Activated CD8-positive, alpha-beta memory T cell treated with anti-CD3 and anti-CD28 coated beads, Interleukin-2, amount 50 U/mL, for 24 hours (primary cell): Measurements from ENCODE around the gene GALK1.
"Not testable (repeated sequence)": the region's sequence is repeated elsewhere in the genome, so short reads cannot be mapped to it uniquely, and the experiment has no call there.

Experiments
- DNase-seq: peaks from one replicate; pipeline ENCODE4 v3.0.0-alpha.2; 2020; ENCODE audit errors: extremely low read depth

Gene GALK1

DNA sequence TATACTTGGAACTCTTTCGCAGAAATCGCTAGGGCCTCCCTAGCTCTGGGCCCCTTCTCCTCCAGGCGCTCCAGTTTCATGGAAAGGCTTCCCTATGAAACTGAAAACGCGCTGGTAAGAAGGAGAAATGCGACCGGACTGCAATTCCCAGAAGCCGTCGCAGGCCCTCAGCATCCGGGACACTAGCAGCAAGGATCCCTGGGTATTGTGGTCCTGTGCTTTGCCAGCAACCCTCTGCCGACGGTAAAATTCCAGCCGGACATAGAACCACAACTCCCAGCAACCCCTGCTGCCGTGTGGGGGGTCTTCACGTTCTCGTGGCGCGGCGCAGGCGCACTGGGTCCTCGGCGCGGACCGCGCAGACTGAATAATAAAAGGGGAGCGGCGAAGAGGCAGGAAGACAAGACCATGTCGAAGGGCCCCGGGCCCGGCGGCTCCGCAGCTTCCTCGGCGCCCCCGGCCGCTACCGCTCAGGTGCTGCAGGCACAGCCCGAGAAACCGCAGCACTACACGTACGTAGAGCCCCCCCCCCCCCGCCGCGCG, 19.6 kb upstream of the GALK1 start, which contains the start of gene UNK:
Gene UNK, plus strand, starts transcription at position 334 of the 543 bp plus-strand sequence. Its CDS starts 75 bp downstream, at position 409.
- peak; percentile 87 for DNase-seq

DNA sequence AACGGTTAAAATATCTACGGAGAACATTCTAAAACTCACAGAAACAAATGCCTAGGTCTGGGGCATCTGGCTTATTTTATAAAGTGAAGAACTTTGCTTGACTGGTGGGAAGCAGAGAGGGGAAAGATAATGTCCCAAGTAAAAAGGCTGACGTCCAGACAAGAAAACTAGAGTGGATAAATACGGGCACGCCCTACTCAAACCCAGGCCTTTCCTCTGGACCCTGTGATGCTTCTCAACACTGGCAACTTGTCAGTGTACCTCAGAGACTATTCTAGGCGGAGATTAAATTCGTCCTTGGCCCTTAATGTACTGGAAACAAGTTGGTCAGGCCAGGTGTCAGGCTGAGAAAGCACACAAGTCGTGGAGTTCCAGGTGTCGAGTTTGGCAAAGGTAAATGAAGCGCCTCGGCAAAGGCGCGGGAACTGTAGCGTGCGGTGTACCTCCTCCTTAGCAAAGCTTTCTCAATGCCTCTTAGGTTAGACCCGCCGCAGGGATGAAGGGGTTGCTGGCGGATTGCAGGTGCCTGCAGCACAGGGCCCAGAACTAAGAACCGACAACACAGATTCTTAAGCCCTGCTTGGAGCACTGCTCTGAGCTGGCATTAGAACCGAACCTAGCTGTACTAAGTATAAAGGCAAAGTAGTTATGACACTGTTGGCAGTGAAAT, 18.9 kb upstream of the GALK1 start:
- no peak for DNase-seq

DNA sequence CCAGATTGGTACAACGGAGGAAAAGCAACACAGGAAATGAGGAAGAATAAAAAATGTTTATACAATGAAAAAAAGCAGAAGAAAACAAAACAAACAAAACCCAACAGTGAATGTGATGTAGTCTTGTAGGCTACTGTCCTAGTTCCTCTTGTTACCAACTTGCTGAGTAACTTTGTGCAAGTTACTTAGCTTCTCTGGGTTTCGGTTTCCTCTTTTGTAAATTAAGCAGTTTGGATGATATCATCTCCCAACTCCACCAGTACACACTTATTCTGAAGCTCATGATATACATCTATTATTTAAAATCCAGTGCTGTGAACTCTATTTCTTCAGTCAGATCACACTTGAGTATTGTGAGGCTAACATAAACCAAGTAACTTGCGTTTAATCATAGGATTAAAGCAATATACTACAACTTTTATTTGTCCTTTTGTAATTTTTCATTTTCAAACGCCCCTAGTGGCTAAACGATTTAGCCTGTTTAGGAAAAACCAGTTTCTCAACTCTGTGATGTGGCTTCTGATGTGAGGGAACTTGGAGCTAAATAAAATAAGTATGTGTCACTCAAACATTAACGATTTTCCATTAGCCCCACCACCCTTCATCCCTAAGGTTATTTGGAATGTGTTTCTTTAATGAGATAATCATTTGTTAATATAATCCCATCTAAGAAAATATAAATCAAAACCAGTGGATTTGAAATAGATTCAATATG, 18.2 kb upstream of the GALK1 start:
- no peak for DNase-seq

DNA sequence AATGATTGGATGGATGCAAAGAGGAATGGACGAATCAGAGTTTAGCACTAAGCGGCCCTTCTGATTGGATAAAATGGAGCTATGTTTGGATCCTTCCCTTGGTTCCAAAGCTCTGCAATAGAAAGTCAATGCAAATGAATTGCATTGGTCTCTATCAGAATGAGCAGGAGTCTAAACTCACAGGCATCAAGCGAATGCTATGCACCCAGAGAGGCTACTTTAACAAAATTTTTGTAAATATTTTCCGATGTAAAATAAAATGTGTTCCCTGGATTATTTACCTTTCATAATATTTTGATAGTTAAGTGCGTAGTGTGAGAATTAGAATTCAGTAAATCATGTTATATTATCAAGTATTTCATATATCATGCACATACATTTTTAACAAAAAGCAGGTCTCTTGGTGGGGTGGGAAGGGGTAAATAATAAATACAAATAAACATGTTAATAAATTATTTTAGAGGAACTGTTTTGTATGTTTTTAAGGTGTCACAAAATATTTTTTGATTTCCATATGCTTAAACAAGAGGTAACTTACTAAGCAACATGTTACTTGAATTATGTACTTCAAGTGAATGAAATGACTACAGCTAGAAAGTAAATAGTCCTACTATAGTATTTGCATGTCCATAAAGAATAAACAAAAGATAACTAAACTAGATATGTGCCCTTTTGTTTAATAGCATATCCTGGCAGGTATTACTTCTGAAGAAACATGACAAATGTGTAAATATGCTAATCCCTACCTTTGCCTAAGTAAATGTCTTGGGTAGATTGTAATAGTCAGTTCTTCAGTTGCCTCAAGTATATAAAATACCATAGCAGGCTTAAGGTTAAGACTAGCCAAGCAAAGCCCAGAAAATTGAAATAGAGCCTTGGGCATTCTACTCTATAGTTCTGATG, 15.2 kb upstream of the GALK1 start:
- no peak for DNase-seq

DNA sequence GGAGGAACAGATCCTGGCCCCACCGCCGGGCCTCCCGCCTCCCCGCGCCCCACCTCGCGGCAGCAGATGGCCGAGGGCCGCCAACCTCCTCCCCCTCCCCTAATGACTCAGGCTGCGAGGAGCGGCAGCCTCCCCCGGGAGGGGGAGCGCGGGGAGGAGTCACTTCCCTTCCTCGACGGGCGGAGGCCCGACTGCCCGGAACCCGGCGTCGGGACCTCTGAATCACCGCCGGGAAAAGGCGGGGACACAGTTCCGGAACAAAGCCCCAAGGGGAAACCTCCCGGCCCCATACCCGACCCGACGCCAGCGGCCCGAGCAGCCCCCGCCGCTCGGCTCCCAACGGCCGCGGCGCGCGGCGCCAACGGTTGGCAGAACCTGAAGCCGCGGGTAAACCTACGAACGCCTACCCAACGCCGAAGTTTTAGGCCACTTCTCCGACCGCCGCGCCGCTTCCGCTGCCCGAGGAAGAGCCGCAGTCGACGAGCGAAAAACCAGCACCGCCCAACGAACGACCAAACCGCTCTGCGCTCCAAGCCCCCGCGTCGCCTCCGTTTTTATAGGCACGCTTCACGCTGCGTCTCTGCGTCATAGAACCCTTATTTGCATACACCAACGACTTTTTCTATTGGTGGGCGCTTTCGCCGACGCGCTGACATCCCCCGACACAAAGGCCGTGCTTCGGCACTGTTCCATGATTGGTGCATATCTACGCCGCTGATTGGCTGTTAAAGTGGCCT, 14.4 kb upstream of the GALK1 start:
- DNase-seq = peak; percentile 85

DNA sequence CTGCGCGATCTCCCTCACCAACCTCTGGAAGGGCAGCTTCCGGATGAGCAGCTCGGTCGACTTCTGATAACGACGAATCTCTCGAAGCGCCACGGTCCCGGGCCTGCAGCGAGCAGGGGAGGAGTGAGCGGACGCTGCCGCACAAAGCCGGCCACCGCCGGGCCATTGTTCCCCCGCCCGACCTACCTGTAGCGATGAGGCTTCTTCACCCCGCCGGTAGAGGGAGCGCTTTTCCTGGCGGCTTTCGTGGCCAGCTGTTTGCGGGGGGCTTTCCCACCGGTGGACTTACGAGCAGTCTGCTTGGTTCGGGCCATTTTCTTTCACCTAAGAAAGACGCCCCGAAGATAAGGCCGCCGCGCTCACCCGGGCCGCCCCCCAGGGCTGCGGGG, 13.9 kb upstream of the GALK1 start:
- DNase-seq = no peak

DNA sequence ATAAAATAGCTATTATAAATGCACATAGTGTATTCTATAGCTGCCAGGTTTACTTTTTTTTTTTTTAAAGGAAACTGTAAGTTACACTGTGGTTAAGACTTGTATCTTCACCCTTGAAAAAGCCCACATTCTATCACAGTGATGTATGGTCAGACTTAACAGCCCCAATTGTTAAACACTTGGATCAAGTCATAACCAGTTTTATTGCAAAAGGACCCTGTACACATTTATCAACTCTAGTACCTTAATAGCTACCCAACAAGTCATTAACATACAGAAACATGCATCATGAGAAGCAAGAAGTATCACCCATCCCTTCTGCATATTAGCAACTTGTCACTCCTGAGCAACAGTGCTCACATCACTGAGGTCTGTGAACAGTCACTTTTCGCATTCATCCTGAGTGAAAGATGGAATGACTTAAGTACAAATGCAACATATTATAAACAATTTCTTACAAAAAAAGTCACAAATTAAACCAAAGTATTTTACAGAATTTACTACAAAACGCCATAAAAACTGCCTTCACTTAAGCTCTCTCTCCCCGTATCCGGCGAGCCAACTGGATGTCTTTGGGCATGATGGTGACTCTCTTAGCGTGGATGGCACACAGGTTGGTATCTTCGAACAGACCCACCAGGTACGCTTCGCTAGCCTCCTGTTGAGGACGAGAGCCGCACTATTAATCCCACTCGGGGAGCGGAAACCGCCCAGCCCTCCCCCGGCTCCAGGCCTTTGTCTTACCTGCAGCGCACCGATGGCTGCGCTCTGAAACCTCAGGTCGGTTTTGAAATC, 13.3 kb upstream of the GALK1 start:
- not testable (repeated sequence) for DNase-seq

DNA sequence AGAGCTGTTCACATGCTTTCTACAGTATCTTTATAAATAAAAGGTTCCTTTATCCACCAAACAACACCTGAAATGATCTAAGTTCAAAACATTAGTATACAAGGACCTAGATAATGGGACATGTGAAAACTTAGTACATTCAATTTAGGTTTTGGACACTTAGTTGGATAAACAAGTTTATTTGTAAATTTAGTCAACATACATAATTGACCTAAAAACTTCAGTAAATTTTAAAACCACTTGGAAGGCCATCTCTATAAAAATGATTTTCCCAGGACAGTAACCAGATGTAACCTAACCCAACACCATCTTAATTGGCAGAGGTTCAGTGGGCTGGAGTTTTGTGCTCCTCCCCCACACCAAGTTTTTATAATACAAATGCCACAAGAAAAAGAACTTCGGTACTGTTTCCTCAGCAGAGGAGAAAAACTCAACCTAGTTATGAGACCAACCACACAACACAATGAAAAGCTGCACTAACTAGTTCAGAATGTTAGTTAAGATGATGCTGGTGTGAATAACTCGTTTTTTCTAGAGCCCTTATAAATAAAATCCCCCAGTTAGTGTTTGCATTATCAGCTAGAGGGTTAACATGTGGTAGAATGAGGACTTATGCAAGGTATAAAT, 12.4 kb upstream of the GALK1 start:
- no peak for DNase-seq

DNA sequence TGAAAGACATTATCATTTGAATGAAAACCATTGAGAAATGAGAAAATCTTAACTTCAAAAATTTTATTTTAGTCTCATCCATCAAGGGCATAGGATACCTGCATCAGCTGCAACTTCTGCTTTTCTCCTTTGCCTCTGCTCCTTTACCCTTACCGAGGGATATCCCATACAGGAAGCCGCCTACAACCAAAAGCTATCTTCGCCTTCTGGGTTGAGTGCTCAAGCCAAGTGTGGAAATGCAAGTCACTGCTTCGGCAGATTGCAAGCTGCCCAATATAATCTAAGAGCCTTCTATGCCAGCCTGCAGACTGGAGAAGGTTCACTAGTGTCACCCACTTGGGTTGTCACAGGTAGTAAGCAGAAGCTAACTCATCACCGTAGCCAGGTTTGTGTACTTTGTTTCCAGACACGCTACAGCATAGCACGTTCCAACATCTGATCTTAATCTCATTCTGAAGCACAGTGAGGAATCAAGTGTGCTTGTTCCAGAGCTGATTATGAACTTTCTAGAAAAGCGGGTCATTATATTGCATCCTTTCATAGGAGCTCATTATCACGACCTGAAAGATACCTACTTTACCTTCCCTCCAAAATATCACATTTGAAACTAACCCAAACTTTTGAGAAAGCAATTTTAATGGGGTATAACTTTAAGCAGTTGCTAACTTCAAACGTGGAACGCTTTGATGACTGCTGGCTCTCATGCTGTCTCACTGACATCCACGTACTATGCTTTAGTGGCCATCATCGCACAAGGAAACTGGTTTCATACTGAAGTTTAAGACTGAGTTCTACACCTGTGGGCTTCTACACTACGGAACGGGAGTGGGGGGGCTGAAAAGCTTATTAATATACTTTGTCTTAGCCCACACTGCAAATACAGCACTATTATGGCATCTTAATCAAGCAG, 11.6 kb upstream of the GALK1 start:
- DNase-seq = no peak

DNA sequence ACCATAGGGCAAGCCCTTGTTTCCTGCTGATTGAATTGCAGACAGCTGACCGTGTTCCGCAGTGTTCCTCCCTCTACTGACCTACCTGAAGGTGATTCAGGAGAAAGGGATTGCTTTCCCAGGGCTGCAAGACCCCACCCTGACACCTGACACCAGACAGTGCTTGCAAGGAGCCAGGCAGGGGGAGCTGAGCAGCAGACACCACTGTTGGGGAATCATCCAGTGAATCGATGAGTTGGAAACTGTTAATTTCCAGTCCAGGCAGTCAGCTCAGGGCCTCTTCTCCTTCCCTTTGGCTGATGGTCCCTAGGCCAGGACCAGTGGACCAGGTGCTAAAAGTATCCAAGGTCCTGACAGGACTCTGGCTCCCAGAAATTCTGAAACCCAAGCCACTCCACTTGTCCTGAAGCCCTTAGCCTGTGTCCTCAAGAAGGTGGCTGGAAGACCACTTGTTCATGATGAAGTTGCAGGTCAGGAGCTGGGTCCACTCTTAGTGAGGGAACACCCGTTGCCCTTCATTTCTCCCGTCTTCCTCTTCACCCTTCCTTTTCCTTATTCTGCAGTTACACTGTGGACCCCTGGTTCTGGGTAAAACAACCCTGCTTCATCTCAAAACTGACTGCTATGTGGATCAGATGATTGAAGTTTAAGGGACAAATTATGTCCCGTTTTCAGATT, 10.1 kb upstream of the GALK1 start:
- DNase-seq = no peak

DNA sequence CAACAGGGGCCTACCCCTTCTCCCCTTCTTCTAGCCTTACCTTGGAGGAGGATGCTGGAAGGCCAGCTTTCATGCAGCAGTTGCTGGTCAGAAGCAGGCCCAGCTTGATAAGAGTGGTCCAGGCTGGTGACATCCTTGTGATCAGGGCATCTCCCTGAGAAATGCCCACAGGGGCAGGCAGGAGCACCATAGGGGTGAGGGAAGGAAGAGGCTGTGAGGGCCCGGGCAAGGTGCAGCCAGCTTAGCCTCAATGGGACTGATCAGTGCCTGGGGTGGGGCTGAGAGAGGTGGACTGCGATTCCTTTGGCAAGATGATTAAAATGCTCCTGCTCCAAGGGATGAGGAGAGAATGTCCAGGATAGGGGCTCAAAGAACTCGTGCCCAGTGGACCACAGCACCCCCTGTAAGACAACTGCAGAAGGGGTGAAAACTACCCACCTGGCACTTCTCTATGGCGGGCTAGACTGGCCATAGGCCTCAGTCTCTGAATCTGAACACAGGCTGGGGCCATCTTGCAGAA, 9.5 kb upstream of the GALK1 start:
- no peak for DNase-seq

DNA sequence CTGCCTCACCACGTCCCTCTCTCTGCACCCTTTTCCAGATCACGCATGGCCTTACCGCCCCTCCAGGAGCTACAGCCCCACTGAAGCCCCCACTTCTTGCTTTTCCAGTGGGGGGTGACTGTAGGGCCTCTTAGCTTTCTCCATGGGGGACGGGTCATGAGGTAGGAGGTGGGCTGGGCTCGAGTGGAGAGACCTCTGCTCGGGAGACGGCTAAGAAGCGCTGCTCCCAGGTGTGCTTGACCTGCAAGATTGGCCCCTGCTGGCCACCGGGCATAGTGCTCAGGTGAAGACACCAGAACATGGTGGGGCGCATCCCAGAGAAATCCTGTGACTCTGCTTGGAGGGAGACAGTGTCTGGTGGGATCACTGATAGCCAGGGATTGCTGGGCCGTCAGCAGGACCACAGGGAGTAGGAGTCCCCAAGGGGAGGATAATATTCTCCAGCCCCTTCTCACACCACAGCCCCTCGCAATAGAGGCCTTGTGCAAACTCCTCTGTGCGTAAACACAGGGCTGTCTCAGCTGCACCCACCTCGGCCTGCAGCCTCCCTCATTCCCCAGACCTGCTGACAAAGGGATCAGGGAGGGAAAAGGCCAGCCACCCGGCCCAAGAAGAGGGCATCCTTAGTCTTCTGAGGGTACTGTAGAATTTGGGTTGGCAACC, 8.9 kb upstream of the GALK1 start:
- DNase-seq = no peak

DNA sequence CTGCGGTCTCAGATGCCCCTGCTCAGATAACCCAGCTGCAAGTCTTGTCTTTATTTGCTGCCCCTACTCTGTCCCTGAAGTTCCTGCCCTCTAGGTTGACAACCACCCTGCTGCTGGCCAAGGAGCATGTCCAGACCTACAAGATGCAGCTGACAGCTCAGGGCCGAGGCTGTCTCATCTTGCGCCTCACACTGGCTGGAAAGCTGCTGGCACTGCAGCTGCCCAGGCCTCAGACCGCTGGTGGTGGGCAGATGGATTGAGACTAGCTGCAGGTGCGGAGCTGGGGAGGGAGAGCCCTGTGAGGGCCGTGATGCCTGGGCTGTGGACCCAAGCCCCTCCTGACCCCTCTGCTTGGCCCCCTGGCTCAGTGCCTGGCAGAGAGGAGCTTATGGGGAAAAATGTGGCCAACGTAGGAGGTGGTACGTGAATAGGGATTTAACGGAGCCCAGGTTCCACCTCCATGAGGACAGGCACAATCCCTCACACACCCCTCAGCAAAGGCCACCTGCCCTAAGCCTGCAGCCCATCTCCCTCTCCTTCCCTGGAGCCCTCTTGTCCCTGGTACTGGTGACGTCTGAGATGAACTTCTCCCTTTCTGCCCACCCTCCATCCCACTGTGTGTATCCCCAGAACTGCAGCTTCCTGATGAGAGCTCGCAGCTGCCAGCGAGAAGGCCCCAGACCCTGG, 8.3 kb upstream of the GALK1 start:
- DNase-seq = no peak

DNA sequence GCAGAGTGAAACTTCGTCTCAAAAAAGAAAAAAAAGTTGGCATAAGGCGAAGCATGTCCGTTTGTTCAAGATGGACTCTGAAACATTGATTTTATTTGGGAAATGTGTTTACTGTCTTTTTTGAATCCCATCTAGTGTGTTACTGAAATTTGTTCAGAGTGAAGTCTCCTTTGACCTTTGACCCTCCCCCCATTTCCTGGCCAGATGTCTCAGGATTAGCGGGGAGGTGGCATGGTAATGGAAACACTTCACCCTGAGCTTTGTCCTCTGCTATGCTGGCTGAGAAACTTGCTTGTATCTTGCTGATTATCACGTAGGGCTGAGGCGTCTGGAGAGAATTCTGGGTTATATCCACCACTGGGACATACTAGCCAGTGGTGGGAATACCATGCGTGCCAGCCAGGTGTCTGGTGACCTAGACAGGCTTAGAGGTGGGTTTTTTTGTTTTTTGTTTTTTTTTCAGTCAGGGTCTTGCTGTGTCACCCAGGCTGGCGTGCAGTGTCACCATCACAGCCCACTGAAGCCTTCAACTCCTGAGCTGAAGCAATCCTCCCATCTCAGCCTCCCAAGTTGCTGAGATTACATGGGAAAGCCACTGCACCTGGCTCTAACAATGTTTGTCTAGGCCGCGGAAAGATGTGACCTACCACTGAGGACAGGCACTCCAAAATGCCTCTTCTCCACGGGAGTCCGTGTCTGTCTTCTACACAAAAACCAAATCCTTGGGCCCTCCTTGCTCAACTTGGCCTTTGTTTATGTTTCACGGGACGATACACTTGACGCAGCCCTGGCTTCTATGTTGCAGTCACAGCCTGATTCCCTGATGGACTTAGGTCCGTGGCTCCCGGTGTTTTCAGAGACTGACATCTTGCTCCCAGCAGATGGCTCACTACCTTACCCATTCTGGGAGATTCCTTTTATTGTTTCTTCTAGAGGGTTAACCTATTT, 6.6 kb upstream of the GALK1 start:
- DNase-seq = no peak

DNA sequence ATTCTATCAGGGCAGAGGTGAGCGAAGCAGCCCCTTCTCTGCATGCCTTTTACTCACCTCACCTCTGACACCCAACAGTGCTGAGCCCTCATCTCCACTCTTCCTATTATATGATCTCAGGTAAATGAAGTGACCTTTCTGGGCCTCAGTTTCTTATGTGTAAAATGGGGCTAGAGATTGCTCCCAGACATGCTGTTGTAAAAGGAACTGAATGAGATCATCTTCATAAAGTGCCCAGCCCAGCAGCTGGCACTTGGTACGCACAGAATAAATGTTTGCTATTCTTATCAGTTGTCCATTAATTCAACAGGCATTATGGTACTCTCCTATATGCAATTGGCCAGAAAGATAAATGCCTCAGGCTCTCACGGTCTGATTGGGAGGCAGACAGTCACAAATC, 4.5 kb upstream of the GALK1 start:
- no peak for DNase-seq

DNA sequence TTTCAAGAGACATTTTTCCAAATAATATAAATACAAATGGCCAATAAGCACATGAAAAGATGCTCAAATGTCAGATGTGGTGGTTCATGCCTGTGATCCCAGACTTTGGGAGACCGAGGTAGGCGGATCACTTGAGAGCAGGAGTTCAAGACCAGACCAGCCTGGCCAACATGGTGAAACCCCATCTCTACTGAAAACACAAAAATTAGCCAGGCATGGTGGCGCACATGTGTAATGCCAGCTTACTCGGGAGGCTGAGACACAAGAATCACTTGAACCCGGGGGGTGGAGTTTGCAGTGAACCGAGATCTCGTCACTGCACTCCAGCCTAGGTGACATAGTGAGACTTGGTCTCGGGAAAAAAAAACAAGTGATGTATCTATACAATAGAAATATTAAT, 2.9 kb upstream of the GALK1 start:
- no peak for DNase-seq
